Upper lobe of right lung (tissue), 1 donor: ENCODE results near the gene DAD1. TPM values are rescaled to one million over a fixed set of nuclear protein-coding genes. Genes with fewer than 3 reads are reported as not detected.

ENCODE experiments used
- ATAC-seq: fragments of 200-7000 bp; cut with Tn5 transposase; one replicate; pipeline ENCODE4 v1.9.1; 2020; ENCODE audit warnings: mild to moderate bottlenecking, moderate library complexity
- DNase-seq: peaks from one replicate; pipeline ENCODE4 v3.0.0-alpha.2; 2020
- H3K27ac ChIP-seq: fragments of 200-600 bp; one replicate; pipeline ENCODE4 v1.8.0; 2022
- H3K27me3 ChIP-seq: fragments of 200-600 bp; one replicate; pipeline ENCODE4 v1.8.0; 2022; ENCODE audit warnings: mild to moderate bottlenecking
- H3K36me3 ChIP-seq: fragments of 200-600 bp; one replicate; pipeline ENCODE4 v1.8.0; 2022
- H3K4me1 ChIP-seq: fragments of 200-600 bp; one replicate; pipeline ENCODE4 v1.8.0; 2022
- H3K4me3 ChIP-seq: fragments of 200-600 bp; one replicate; pipeline ENCODE4 v1.8.0; 2022; ENCODE audit warnings: mild to moderate bottlenecking
- H3K9me3 ChIP-seq: fragments of 200-600 bp; one replicate; pipeline ENCODE4 v1.8.0; 2022
- intact Hi-C: fragments of 100-400 bp; cut with DNase I; formaldehyde crosslinking; loops from one replicate; pipeline ENCODE4 v1.11.0; 2022
- total RNA-seq: library from RNA; stranded (reverse); fragmentation: NEBNext Ultra II Directional; extraction: Animal tissue kit (Norgen Biotek cat#: 25700); gene quantifications from one replicate; pipeline ENCODE4 v1.2.1, GENCODE V29; 2021
- TF ChIP-seq, protein P1 (sequence below): fragments of 200-600 bp; IDR thresholded peaks from one replicate; pipeline ENCODE4 v1.8.0; 2022; ENCODE audit warnings: antibody characterized with exemption
- donor health status: DM: no; HTN: yes; CAD: no; lungs with severe emphysema.

DAD1 gene
- total RNA-seq, 1 donor from 2014 or later = 184 TPM

DNA sequence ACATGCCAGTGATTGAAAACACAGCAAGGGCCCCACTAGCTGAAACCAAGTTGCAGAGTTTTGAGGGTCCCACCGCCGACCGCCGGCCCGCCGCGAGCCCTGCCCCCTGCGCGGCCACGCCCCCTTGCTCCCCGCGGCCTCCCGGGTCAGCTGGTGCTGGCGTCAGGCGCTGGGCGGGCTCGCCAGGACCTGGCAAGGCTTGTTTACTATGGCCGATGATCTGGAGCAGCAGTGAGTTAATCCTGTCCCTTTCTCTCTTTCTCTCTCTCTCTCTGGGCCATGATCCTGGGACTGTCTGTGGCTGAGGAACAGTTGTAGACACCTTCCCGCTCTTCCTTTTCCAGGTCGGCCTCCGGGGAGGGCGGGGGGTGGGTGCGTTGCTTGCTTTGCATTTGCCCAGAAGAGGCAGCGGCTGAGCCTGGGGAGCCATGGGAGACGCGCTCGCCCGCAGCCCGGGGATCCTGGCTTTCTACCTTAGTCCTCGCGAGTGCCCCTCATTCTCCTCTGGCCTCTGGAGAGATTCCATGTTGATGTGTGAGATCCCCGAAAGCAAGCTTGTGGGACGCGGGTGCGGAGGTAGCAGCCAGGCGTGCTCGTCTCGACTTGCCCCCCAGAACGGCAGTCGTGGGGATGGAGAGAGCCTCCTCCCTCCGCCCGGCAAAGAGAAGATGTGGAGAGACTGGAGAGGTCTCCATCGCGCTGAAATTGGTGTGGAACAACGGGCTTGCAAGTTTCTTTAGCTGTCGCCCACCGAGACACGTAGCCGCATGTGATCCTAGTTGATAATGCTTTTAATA is 9.3 kb upstream of the DAD1 start, which contains the start of gene ABHD4:
Gene ABHD4 (plus strand): TSS at position 202 of the 797 bp plus-strand sequence. CDS start 7 bp downstream, at position 209.
- H3K27ac ChIP-seq = peak within 1 kb of the TSS; percentile 90
- DNase-seq (peak; percentile 93), ATAC-seq (peak; percentile 97)
- H3K4me1 ChIP-seq = peaks cover 17% of the 10 kb centered on the region
- H3K9me3 ChIP-seq = no peaks in the 10 kb centered on the region
- no peaks in the 10 kb centered on the region for H3K27me3 ChIP-seq
- intact Hi-C loops = no loop called here
- TF ChIP-seq, protein P1, sequence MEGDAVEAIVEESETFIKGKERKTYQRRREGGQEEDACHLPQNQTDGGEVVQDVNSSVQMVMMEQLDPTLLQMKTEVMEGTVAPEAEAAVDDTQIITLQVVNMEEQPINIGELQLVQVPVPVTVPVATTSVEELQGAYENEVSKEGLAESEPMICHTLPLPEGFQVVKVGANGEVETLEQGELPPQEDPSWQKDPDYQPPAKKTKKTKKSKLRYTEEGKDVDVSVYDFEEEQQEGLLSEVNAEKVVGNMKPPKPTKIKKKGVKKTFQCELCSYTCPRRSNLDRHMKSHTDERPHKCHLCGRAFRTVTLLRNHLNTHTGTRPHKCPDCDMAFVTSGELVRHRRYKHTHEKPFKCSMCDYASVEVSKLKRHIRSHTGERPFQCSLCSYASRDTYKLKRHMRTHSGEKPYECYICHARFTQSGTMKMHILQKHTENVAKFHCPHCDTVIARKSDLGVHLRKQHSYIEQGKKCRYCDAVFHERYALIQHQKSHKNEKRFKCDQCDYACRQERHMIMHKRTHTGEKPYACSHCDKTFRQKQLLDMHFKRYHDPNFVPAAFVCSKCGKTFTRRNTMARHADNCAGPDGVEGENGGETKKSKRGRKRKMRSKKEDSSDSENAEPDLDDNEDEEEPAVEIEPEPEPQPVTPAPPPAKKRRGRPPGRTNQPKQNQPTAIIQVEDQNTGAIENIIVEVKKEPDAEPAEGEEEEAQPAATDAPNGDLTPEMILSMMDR = no peak
- H3K4me3 ChIP-seq = peak within 1 kb of the TSS; percentile 89
- H3K36me3 ChIP-seq = peaks cover 23% of the 10 kb centered on the region

DNA sequence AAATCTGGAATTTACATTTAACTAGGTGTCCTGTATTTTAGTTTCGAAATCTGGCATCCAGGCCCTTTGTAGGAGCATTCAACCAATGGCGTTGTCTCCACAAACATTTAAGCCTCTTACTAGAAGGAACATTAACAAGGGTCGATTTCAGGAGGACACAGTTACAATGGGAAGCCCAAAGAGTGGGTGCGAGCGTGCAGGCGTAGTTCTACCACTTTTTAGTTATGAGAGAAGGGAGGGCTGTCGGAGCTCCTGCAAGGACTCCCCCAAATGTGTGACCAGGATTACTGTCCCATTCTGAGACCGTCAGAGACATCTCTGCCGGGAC is 8.7 kb upstream of the DAD1 start:
- Histone ChIP-seq H3K36me3 (peaks cover 18% of the 10 kb centered on the region), H3K27me3 (no peaks in the 10 kb centered on the region), H3K9me3 (no peaks in the 10 kb centered on the region), H3K4me1 (peaks cover 17% of the 10 kb centered on the region), H3K4me3 (peak overlapping the region; percentile 89), H3K27ac (peak overlapping the region; percentile 90)
- intact Hi-C loops = no loop called here
- ATAC-seq = peak; percentile 19
- TF ChIP-seq, protein P1 = no peak
- DNase-seq = no peak

DNA sequence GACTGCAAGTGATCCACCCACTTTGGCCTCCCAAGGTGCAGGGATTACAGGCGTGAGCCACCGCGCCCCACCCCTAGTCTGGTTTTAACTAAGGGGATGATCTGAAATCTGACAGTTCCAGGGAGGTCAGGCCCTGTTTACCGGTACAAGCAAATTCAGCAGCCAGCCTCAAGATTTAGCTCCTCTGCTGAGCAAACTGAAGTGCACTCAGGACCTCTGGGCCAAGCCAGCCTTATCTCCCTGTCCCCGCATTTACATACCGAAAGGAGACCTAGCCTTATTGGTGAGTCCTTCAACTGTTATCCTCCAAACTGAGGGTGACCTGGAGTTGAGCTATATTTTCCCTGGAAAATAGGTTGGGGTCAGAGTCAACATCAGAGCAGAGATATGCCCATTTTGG is 8.2 kb upstream of the DAD1 start:
- H3K9me3 ChIP-seq = no peaks in the 10 kb centered on the region
- H3K4me3 ChIP-seq = no peak overlapping the region
- ATAC-seq (no peak), DNase-seq (no peak)
- intact Hi-C loops = no loop called here
- H3K36me3 ChIP-seq = peaks cover 13% of the 10 kb centered on the region
- H3K4me1 ChIP-seq = peaks cover 17% of the 10 kb centered on the region
- no peak overlapping the region for H3K27ac ChIP-seq
- no peaks in the 10 kb centered on the region for H3K27me3 ChIP-seq
- TF ChIP-seq, protein P1 = no peak

DNA sequence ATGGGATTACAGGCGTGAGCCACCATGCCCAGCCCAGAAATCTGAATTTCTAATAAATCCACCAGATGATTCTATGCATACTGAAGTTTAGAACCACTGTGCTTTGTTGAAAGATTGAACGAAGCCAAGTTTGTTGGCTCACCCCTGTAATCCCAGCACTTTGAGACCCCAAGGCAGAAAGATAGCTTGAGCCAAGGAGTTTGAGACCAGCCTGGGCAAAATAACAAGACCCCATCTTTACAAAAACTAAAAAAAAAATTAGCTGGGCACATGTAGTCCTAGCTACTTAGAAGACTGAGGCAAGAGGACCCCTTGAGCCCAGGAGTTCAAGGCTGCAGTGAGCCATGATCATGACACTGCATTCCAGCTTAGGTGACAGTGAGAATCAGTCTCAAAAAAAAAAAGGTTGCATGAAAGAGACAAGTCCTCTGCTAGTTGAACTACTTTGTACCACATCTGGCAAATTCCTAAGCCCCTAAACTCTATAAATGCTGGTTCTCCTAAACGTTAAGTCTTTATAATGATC is 7.4 kb upstream of the DAD1 start:
- intact Hi-C loops = no loop called here
- no peaks in the 10 kb centered on the region for H3K9me3 ChIP-seq
- no peak overlapping the region for H3K27ac ChIP-seq
- peaks cover 5% of the 10 kb centered on the region for H3K36me3 ChIP-seq
- H3K4me1 ChIP-seq = peaks cover 17% of the 10 kb centered on the region
- no peak overlapping the region for H3K4me3 ChIP-seq
- no peak for ATAC-seq
- DNase-seq = no peak
- H3K27me3 ChIP-seq = no peaks in the 10 kb centered on the region
- TF ChIP-seq, protein P1 = no peak

DNA sequence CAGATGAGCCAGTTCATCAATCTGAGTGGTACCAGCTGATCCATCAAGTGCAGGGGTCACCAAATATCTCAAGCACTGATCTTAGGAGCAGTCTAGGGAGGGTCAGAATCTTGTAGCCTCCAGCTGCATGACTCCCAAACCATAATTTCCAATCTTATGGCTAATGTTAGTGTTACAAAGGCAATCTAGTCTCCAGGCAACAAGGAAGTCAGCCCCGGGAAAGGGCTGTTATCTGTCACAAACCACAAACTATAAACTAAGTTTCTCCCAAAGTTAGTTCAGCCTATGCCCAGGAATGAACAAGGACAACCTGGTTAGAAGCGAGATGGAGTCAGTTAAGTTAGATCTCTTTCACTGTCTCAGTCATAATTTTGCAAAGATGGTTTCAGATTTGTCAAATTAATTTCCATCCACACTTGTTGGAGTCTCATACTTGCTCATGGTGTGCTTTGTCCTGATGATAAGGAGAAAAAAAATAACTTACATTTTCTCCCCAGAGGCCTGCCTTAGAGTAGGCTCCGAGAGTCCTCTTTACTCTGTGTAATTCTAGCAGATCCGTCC is 5.2 kb upstream of the DAD1 start:
- TF ChIP-seq, protein P1 = no peak
- Histone ChIP-seq H3K4me3 (no peak overlapping the region), H3K36me3 (no peaks in the 10 kb centered on the region), H3K4me1 (peaks cover 5% of the 10 kb centered on the region), H3K27ac (no peak overlapping the region), H3K9me3 (no peaks in the 10 kb centered on the region), H3K27me3 (no peaks in the 10 kb centered on the region)
- no peak for ATAC-seq
- intact Hi-C loops = no loop called here
- no peak for DNase-seq
